ENCODE measurements around the gene UVSSA. TPM values are rescaled to one million over a fixed set of nuclear protein-coding genes. Genes with fewer than 3 reads are reported as not detected.

UVSSA gene
- total RNA-seq, 1 donor from 2014 or later, result 28.3 TPM

GRCh38 chr4:1359144-1359501 lies 12.1 kb downstream of the UVSSA start:
- no peak for DNase-seq
- no peak for TF ChIP-seq CTCF (IDR thresholded peaks at IDR 0.05)
- Histone ChIP-seq H3K27ac (no peak overlapping the region), H3K4me1 (no peaks in the 10 kb centered on the region), H3K9me3 (no peaks in the 10 kb centered on the region), H3K36me3 (peaks cover 24% of the 10 kb centered on the region), H3K27me3 (no peaks in the 10 kb centered on the region), H3K4me3 (no peak overlapping the region)
- no peak for ATAC-seq
- intact Hi-C loops (cut with DNase I), result loop anchor here (5.0 kb wide), 1 partner anchor 268 kb away; no protein-coding TSS in a partner anchor

GRCh38 chr4:1359976-1360375 lies 13.0 kb downstream of the UVSSA start:
- no peaks in the 10 kb centered on the region for H3K27me3 ChIP-seq
- H3K4me3 ChIP-seq, result no peak overlapping the region
- intact Hi-C loops (cut with DNase I), result loop anchor here (5.0 kb wide), 1 partner anchor 267 kb away; no protein-coding TSS in a partner anchor
- DNase-seq (no peak), ATAC-seq (no peak)
- peaks cover 5% of the 10 kb centered on the region for H3K4me1 ChIP-seq
- H3K27ac ChIP-seq, result no peak overlapping the region
- TF ChIP-seq CTCF (IDR thresholded peaks at IDR 0.05), result no peak
- H3K9me3 ChIP-seq, result no peaks in the 10 kb centered on the region
- H3K36me3 ChIP-seq, result peaks cover 16% of the 10 kb centered on the region

- no peak for TF ChIP-seq CTCF (IDR thresholded peaks at IDR 0.05)
- Histone ChIP-seq H3K27me3 (no peaks in the 10 kb centered on the region), H3K36me3 (peaks cover 9% of the 10 kb centered on the region), H3K27ac (no peak overlapping the region), H3K9me3 (no peaks in the 10 kb centered on the region), H3K4me3 (no peak overlapping the region), H3K4me1 (peaks cover 8% of the 10 kb centered on the region)
- ATAC-seq, result no peak
- intact Hi-C loops (cut with DNase I), result no loop called here
- no peak for DNase-seq
Measured at GRCh38 chr4:1360423-1361283, 13.6 kb downstream of the UVSSA start.

- Histone ChIP-seq H3K27me3 (no peaks in the 10 kb centered on the region), H3K4me1 (peaks cover 8% of the 10 kb centered on the region), H3K27ac (no peak overlapping the region), H3K4me3 (no peak overlapping the region), H3K9me3 (no peaks in the 10 kb centered on the region), H3K36me3 (peaks cover 11% of the 10 kb centered on the region)
- TF ChIP-seq CTCF (IDR thresholded peaks at IDR 0.05), result no peak
- intact Hi-C loops (cut with DNase I), result no loop called here
- DNase-seq (no peak), ATAC-seq (no peak)
Measured at GRCh38 chr4:1361431-1361830, 14.4 kb downstream of the UVSSA start.

- no peak for TF ChIP-seq CTCF (IDR thresholded peaks at IDR 0.05)
- Histone ChIP-seq H3K4me1 (peaks cover 8% of the 10 kb centered on the region), H3K27ac (no peak overlapping the region), H3K36me3 (peaks cover 17% of the 10 kb centered on the region), H3K27me3 (no peaks in the 10 kb centered on the region), H3K4me3 (no peak overlapping the region), H3K9me3 (no peaks in the 10 kb centered on the region)
- intact Hi-C loops (cut with DNase I), result no loop called here
- no peak for DNase-seq
- no peak for ATAC-seq
Measured at GRCh38 chr4:1362046-1362445, 15.0 kb downstream of the UVSSA start.

All from upper lobe of right lung (tissue), 1 donor.